Naive thymus-derived CD4-positive, alpha-beta T cell (primary cell): ENCODE results near the gene NHLH1. TPM values are rescaled to one million over a fixed set of nuclear protein-coding genes. Genes with fewer than 3 reads are reported as not detected.

Experiments used
- ATAC-seq: fragments of 150-1000 bp; cut with Tn5 transposase; 2 replicates; pipeline ENCODE4 v1.10.0; 2021; ENCODE audit warnings: mild to moderate bottlenecking, moderate library complexity
- CTCF ChIA-PET: fragments of 350-600 bp; sonication (Branson Sonifier 250); formaldehyde crosslinking; loops from one replicate; lab custom pipeline; 2021; ENCODE audit warnings: antibody characterized with exemption; lab: Charles Lee
- POLR2A ChIA-PET: fragments of 350-600 bp; sonication (Branson Sonifier 250); formaldehyde crosslinking; loops from one replicate; lab custom pipeline; 2021; ENCODE audit warnings: antibody characterized with exemption, inconsistent platforms; lab: Charles Lee
- DNase-seq, 9 donors: peaks; one replicate each; pipeline versions ENCODE4 v3.0.0 to v3.0.0-alpha.2; 2020 to 2022; ENCODE audit warnings: mixed read lengths in 1 of 9
- H3K27ac ChIP-seq: one replicate; pipeline ENCODE4 v1.7.0; 2013; ENCODE audit warnings: mild to moderate bottlenecking, low read depth, low read length, moderate library complexity
- H3K27me3 ChIP-seq, 2 donors: one replicate each; pipeline ENCODE4 v1.7.0; 2013; ENCODE audit warnings: low read length in 2 of 2, mild to moderate bottlenecking in 2 of 2, moderate library complexity in 2 of 2; ENCODE audit not compliant: control insufficient read depth in 2 of 2, insufficient read depth in 2 of 2
- H3K36me3 ChIP-seq, 3 experiments: 1 replicate in 2 of 3; 2 replicates in 1 of 3; pipeline ENCODE4 v1.7.0; 2013; ENCODE audit warnings: low read length in 3 of 3, mild to moderate bottlenecking in 3 of 3, moderate library complexity in 1 of 3; ENCODE audit not compliant: insufficient read depth in 3 of 3, control insufficient read depth in 2 of 3
- H3K4me1 ChIP-seq, 2 donors: one replicate each; pipeline ENCODE4 v1.7.0; 2013; ENCODE audit warnings: low read length in 2 of 2, mild to moderate bottlenecking in 2 of 2, moderate library complexity in 1 of 2; ENCODE audit not compliant: control insufficient read depth in 2 of 2, insufficient read depth in 2 of 2
- H3K4me3 ChIP-seq: 2 replicates; pipeline ENCODE4 v1.7.0; 2013; ENCODE audit warnings: mild to moderate bottlenecking, low read length
- H3K9me3 ChIP-seq, 3 experiments: 1 replicate in 2 of 3; 2 replicates in 1 of 3; pipeline ENCODE4 v1.7.0; 2013; ENCODE audit warnings: low read length in 3 of 3; ENCODE audit not compliant: control insufficient read depth in 2 of 3
- H3K27ac Mint-ChIP-seq, 9 donors: one replicate each; pipeline ENCODE4 v1.8.0; 2020 to 2022; ENCODE audit warnings: mixed read lengths in 9 of 9, mild to moderate bottlenecking in 8 of 9, moderate library complexity in 5 of 9, inconsistent platforms in 2 of 9
- H3K27me3 Mint-ChIP-seq, 5 donors: one replicate each; pipeline ENCODE4 v1.8.0; 2021 to 2022; ENCODE audit warnings: mixed read lengths in 5 of 5, mild to moderate bottlenecking in 1 of 5
- H3K36me3 Mint-ChIP-seq, 5 donors: one replicate each; pipeline ENCODE4 v1.8.0; 2020 to 2022; ENCODE audit warnings: mixed read lengths in 5 of 5, mild to moderate bottlenecking in 3 of 5, inconsistent platforms in 1 of 5
- H3K4me1 Mint-ChIP-seq, 7 donors: one replicate each; pipeline ENCODE4 v1.8.0; 2020 to 2022; ENCODE audit warnings: mixed read lengths in 7 of 7, mild to moderate bottlenecking in 3 of 7, inconsistent platforms in 1 of 7
- H3K4me3 Mint-ChIP-seq, 10 donors: one replicate each; pipeline ENCODE4 v1.8.0; 2020 to 2022; ENCODE audit warnings: mild to moderate bottlenecking in 10 of 10, mixed read lengths in 10 of 10, moderate library complexity in 6 of 10, inconsistent platforms in 2 of 10
- H3K9me3 Mint-ChIP-seq, 11 donors: one replicate each; pipeline ENCODE4 v1.8.0; 2020 to 2022; ENCODE audit warnings: mixed read lengths in 11 of 11, mild to moderate bottlenecking in 4 of 11, inconsistent platforms in 1 of 11, moderate library complexity in 1 of 11
- intact Hi-C, 2 donors: fragments of 100-400 bp; cut with micrococcal nuclease; formaldehyde crosslinking; loops; one replicate each; pipeline ENCODE4 v1.15.1; 2023
- polyA plus RNA-seq, 2 donors: library from polyadenylated mRNA; unstranded; fragments of 300-500 nt; fragmentation: Illumina TruSeq; gene quantifications; one replicate each; pipeline ENCODE4 v1.2.3, GENCODE V29; 2021
- total RNA-seq, 6 experiments: library from RNA in 5 of 6; stranded (reverse) in 5 of 6; gene quantifications; 1 replicate in 5 of 6; 2 replicates in 1 of 6; pipeline ENCODE4 v1.2.3 and lab custom pipeline; 2021 to 2026

Gene NHLH1
- total and polyA plus RNA-seq, 7 experiments from 2014 or later: 0.11 to 0.58 (median 0.42) TPM; not detected in 2

GRCh38 chr1:160342953-160343869, 23.7 kb upstream of the NHLH1 start, which contains the start of the genes COPA and NCSTN:
Gene COPA (minus strand): TSS chr1:160343250. CDS start chr1:160343170, 80 bp downstream.
Gene NCSTN (plus strand): TSS chr1:160343383. CDS start chr1:160343397, 14 bp downstream.
- peak; percentile 67 to 93 (median 86) for DNase-seq
- ATAC-seq: peak; percentile 98
- H3K9me3 ChIP-seq: no peaks in the 10 kb centered on the region
- Mint-ChIP-seq H3K9me3 (peaks cover 0 to 1% (median 0%) of the 10 kb centered on the region in 11 donors), H3K36me3 (peaks cover 15 to 30% (median 22%) of the 10 kb centered on the region in 5 donors), H3K4me3 (peak within 1 kb of the TSS; percentile 99 to 100 (median 100)), H3K27me3 (no peaks in the 10 kb centered on the region), H3K27ac (peak within 1 kb of the TSS; percentile 98 to 100 (median 100)), H3K4me1 (peaks cover 32 to 78% (median 66%) of the 10 kb centered on the region in 7 donors)
- H3K27ac ChIP-seq: peak within 1 kb of the TSS; percentile 98
- no peaks in the 10 kb centered on the region for H3K27me3 ChIP-seq
- CTCF ChIA-PET: interaction anchor here (0.6 kb wide), 3 partner anchors 89 to 930 kb away, joined by 3 to 4 read pairs (median 3); no protein-coding TSS in a partner anchor
- POLR2A ChIA-PET: interaction anchor here (0.6 to 1.3 kb wide), 7 partner anchors 11 to 1406 kb away, joined by 3 to 5 read pairs (median 3); partner anchors contain the start of genes DCAF8 and DUSP12
- peaks cover 23 to 29% of the 10 kb centered on the region in 2 donors for H3K4me1 ChIP-seq
- peaks cover 16 to 48% (median 19%) of the 10 kb centered on the region in 3 experiments for H3K36me3 ChIP-seq
- intact Hi-C loops: loop anchor here (1.0 to 10.0 kb wide), 12 partner anchors 58 to 792 kb away; partner anchors contain the start of genes DCAF8 (in 2 of the 2), IGSF8 (in 2 of the 2), PEX19 (in 2 of the 2) and PIGM (in 2 of the 2)
- H3K4me3 ChIP-seq: peak within 1 kb of the TSS; percentile 87

- Histone ChIP-seq H3K9me3 (no peaks in the 10 kb centered on the region), H3K27ac (peak overlapping the region; percentile 98), H3K27me3 (no peaks in the 10 kb centered on the region), H3K4me1 (peaks cover 23 to 29% of the 10 kb centered on the region in 2 donors), H3K36me3 (peaks cover 12 to 49% (median 14%) of the 10 kb centered on the region in 3 experiments), H3K4me3 (peak overlapping the region; percentile 87)
- no peak for ATAC-seq
- ChIA-PET POLR2A (interaction anchor here (0.7 to 1.3 kb wide), 4 partner anchors 13 to 454 kb away, joined by 3 read pairs; no protein-coding TSS in a partner anchor), CTCF (interaction anchor here (1.3 kb wide), 1 partner anchor 53 kb away, joined by 4 read pairs; no protein-coding TSS in a partner anchor)
- Mint-ChIP-seq H3K4me1 (peaks cover 27 to 68% (median 56%) of the 10 kb centered on the region in 7 donors), H3K36me3 (peaks cover 13 to 21% (median 15%) of the 10 kb centered on the region in 5 donors), H3K27ac (peak overlapping the region; percentile 98 to 100 (median 100)), H3K27me3 (no peaks in the 10 kb centered on the region), H3K4me3 (peak overlapping the region; percentile 99 to 100 (median 100)), H3K9me3 (no peaks in the 10 kb centered on the region)
- intact Hi-C loops: loop anchor here in 1 of 2 donors (5.0 to 10.0 kb wide), 5 partner anchors 198 to 791 kb away; partner anchors contain the start of genes DEDD, PIGM, TAGLN2 and USF1
- no peak for DNase-seq
Measured at GRCh38 chr1:160344241-160344640, 22.6 kb upstream of the NHLH1 start.

- Mint-ChIP-seq H3K4me1 (peaks cover 27 to 64% (median 51%) of the 10 kb centered on the region in 7 donors), H3K36me3 (peaks cover 11 to 21% (median 15%) of the 10 kb centered on the region in 5 donors), H3K4me3 (peak overlapping the region; percentile 71 to 100 (median 100)), H3K27ac (peak overlapping the region in 3 of 9 donors; percentile 99 to 100 (median 100)), H3K9me3 (no peaks in the 10 kb centered on the region), H3K27me3 (no peaks in the 10 kb centered on the region)
- Histone ChIP-seq H3K9me3 (no peaks in the 10 kb centered on the region), H3K4me3 (no peak overlapping the region), H3K4me1 (peaks cover 23 to 29% of the 10 kb centered on the region in 2 donors), H3K36me3 (peaks cover 13 to 49% (median 14%) of the 10 kb centered on the region in 3 experiments), H3K27me3 (no peaks in the 10 kb centered on the region), H3K27ac (no peak overlapping the region)
- DNase-seq (no peak), ATAC-seq (no peak)
- POLR2A ChIA-PET: interaction anchor here (1.0 kb wide), 1 partner anchor 453 kb away, joined by 3 read pairs; no protein-coding TSS in a partner anchor
- intact Hi-C loops: loop anchor here in 1 of 2 donors (5.0 to 10.0 kb wide), 5 partner anchors 197 to 790 kb away; partner anchors contain the start of genes DEDD, PIGM, TAGLN2 and USF1
- CTCF ChIA-PET: interaction anchor here (1.3 kb wide), 1 partner anchor 53 kb away, joined by 4 read pairs; no protein-coding TSS in a partner anchor
Measured at GRCh38 chr1:160344936-160345335, 21.9 kb upstream of the NHLH1 start.

DNA sequence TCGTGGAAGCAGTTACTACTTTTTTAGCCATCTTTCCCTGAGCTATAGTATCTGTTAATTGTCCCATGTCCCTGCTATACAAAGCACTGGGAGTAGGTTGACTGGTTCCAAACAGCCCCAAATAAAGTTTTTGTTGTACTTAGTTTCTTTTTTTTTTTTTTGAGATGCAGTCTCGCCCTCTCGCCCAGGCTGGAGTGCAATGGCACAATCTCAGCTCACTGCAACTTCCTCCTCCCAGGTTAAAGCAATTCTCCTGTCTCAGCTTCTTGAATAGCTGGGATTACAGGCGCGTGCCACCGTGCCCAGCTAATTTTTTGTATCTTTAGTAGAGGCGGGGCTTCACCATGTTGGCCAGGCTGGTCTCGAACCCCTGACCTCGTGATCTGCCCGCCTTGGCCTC, 20.4 kb upstream of the NHLH1 start:
- H3K27ac Mint-ChIP-seq: no peak overlapping the region
- peaks cover 15 to 21% of the 10 kb centered on the region in 2 donors for H3K4me1 ChIP-seq
- H3K9me3 Mint-ChIP-seq: no peaks in the 10 kb centered on the region
- DNase-seq (no peak), ATAC-seq (no peak)
- POLR2A ChIA-PET: no interaction called here
- peaks cover 20 to 60% (median 28%) of the 10 kb centered on the region in 3 experiments for H3K36me3 ChIP-seq
- H3K4me3 ChIP-seq: no peak overlapping the region
- no peaks in the 10 kb centered on the region for H3K27me3 Mint-ChIP-seq
- peaks cover 17 to 51% (median 37%) of the 10 kb centered on the region in 7 donors for H3K4me1 Mint-ChIP-seq
- no peak overlapping the region for H3K4me3 Mint-ChIP-seq
- intact Hi-C loops: loop anchor here in 1 of 2 donors (10.0 kb wide), 2 partner anchors 422 to 788 kb away; partner anchors contain the start of genes DEDD and TAGLN2
- H3K27me3 ChIP-seq: no peaks in the 10 kb centered on the region
- peaks cover 17 to 31% (median 22%) of the 10 kb centered on the region in 5 donors for H3K36me3 Mint-ChIP-seq
- CTCF ChIA-PET: interaction anchor here (0.6 kb wide), 1 partner anchor 205 kb away, joined by 6 read pairs; no protein-coding TSS in a partner anchor
- H3K27ac ChIP-seq: no peak overlapping the region
- no peaks in the 10 kb centered on the region for H3K9me3 ChIP-seq

- H3K4me1 Mint-ChIP-seq: peaks cover 15 to 46% (median 33%) of the 10 kb centered on the region in 7 donors
- CTCF ChIA-PET: interaction anchor here (0.6 kb wide), 1 partner anchor 205 kb away, joined by 6 read pairs; no protein-coding TSS in a partner anchor
- peaks cover 17 to 34% (median 22%) of the 10 kb centered on the region in 5 donors for H3K36me3 Mint-ChIP-seq
- intact Hi-C loops: loop anchor here in 1 of 2 donors (10.0 kb wide), 2 partner anchors 422 to 788 kb away; partner anchors contain the start of genes DEDD and TAGLN2
- no peaks in the 10 kb centered on the region for H3K9me3 Mint-ChIP-seq
- H3K4me3 ChIP-seq: no peak overlapping the region
- POLR2A ChIA-PET: no interaction called here
- H3K27me3 Mint-ChIP-seq: no peaks in the 10 kb centered on the region
- no peaks in the 10 kb centered on the region for H3K27me3 ChIP-seq
- DNase-seq: no peak
- H3K4me3 Mint-ChIP-seq: peak overlapping the region in 2 of 10 donors; percentile 12 to 23
- no peaks in the 10 kb centered on the region for H3K9me3 ChIP-seq
- H3K27ac Mint-ChIP-seq: peak overlapping the region in 2 of 9 donors; percentile 38 to 49
- peak; percentile 28 for ATAC-seq
- H3K27ac ChIP-seq: no peak overlapping the region
- peaks cover 10 to 17% of the 10 kb centered on the region in 2 donors for H3K4me1 ChIP-seq
- H3K36me3 ChIP-seq: peaks cover 20 to 65% (median 31%) of the 10 kb centered on the region in 3 experiments
Measured at GRCh38 chr1:160346958-160347357, 19.9 kb upstream of the NHLH1 start.
